Loucy (cell line): ENCODE results near the gene LAMB1.

Source experiments
- H2AFZ ChIP-seq: fragments of 200-600 bp; sonication (generic); 2 replicates; pipeline ENCODE4 v1.6.0; 2016; ENCODE audit warnings: antibody characterized with exemption, mild to moderate bottlenecking, low read length, moderate library complexity
- H3F3A ChIP-seq: fragments of 200-600 bp; 2 replicates; pipeline ENCODE4 v1.6.0; 2016; ENCODE audit warnings: antibody characterized with exemption, low read depth, mild to moderate bottlenecking
- H3K27me3 ChIP-seq: fragments of 200-600 bp; sonication (generic); 2 replicates; pipeline ENCODE4 v1.6.1; 2014; ENCODE audit warnings: low read length, mild to moderate bottlenecking; ENCODE audit not compliant: insufficient read depth, poor library complexity, severe bottlenecking
- H3K36me3 ChIP-seq: fragments of 200-600 bp; sonication (generic); 2 replicates; pipeline ENCODE4 v1.6.1; 2016; ENCODE audit warnings: low read length; ENCODE audit not compliant: insufficient read depth
- H3K4me1 ChIP-seq: fragments of 200-600 bp; sonication (generic); 2 replicates; pipeline ENCODE4 v1.5.1; 2014; ENCODE audit warnings: low read length, mild to moderate bottlenecking; ENCODE audit not compliant: insufficient read depth, poor library complexity, severe bottlenecking
- H3K4me2 ChIP-seq: fragments of 200-600 bp; sonication (generic); 2 replicates; pipeline ENCODE4 v1.6.0; 2014; ENCODE audit warnings: antibody characterized with exemption, low read length, low read depth, mild to moderate bottlenecking; ENCODE audit not compliant: poor library complexity, severe bottlenecking
- H3K4me3 ChIP-seq: fragments of 200-600 bp; sonication (generic); 2 replicates; pipeline ENCODE4 v1.5.1; 2014; ENCODE audit warnings: low read length, mild to moderate bottlenecking, mixed read lengths; ENCODE audit not compliant: poor library complexity, severe bottlenecking
- H3K79me2 ChIP-seq: fragments of 200-600 bp; sonication (generic); 2 replicates; pipeline ENCODE4 v1.6.1; 2014; ENCODE audit warnings: low read length; ENCODE audit not compliant: insufficient read depth
- H3K9ac ChIP-seq: fragments of 200-600 bp; sonication (generic); 2 replicates; pipeline ENCODE4 v1.6.0; 2014; ENCODE audit warnings: mild to moderate bottlenecking, low read depth, low read length, moderate library complexity; ENCODE audit not compliant: poor library complexity, severe bottlenecking
- H3K9me2 ChIP-seq: fragments of 200-600 bp; sonication (generic); replicated peaks from 2 replicates; pipeline ENCODE4 v1.6.1; 2016; ENCODE audit warnings: low read depth, low read length, mixed read lengths
- H3K9me3 ChIP-seq: fragments of 200-600 bp; sonication (generic); 2 replicates; pipeline ENCODE4 v1.6.1; 2014; ENCODE audit warnings: mild to moderate bottlenecking, antibody characterized with exemption, low read length, low read depth; ENCODE audit not compliant: insufficient read depth
- H4K20me1 ChIP-seq: fragments of 200-600 bp; sonication (generic); 2 replicates; pipeline ENCODE4 v1.6.0; 2014; ENCODE audit warnings: antibody characterized with exemption, low read length, mild to moderate bottlenecking; ENCODE audit not compliant: insufficient read depth, poor library complexity, severe bottlenecking
- EZH2phosphoT487 ChIP-seq: fragments of 200-600 bp; IDR thresholded peaks from 2 replicates; pipeline ENCODE4 v1.6.1; 2018; ENCODE audit warnings: antibody characterized with exemption, mild to moderate bottlenecking, moderate library complexity, borderline replicate concordance
- TF ChIP-seq, protein P1 (sequence below): fragments of 200-600 bp; sonication (generic); conservative IDR thresholded peaks from 2 replicates; pipeline ENCODE4 v1.5.1; 2014; ENCODE audit warnings: mild to moderate bottlenecking, antibody characterized with exemption, low read length

LAMB1 gene

DNA sequence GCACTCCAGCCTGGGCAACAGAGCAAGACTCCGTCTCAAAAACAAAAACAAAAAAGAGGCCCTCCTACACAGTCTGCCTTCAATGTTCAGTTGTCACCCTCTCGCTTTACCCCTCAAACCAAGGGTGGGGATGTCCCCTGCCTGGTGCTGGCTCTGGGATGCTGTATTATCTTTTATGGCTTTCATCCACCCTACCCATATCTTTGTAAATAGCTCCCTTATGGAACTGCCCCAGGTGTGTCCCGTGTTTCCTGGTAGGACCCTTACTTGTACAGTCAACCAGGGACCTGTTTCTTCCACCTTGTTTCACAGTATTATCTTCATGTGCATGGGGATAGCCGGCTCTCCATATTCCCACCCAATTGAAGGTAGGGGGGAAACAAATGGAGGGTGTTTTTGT, 15.7 kb upstream of the LAMB1 start:
- no peaks in the 10 kb centered on the region for H3F3A ChIP-seq
- H3K4me3 ChIP-seq = no peak overlapping the region
- H3K4me2 ChIP-seq = no peak overlapping the region
- H2AFZ ChIP-seq = no peak overlapping the region
- no peaks in the 10 kb centered on the region for H4K20me1 ChIP-seq
- no peaks in the 10 kb centered on the region for H3K9me3 ChIP-seq
- no peaks in the 10 kb centered on the region for H3K79me2 ChIP-seq
- TF ChIP-seq EZH2phosphoT487 = no peak
- TF ChIP-seq, protein P1, sequence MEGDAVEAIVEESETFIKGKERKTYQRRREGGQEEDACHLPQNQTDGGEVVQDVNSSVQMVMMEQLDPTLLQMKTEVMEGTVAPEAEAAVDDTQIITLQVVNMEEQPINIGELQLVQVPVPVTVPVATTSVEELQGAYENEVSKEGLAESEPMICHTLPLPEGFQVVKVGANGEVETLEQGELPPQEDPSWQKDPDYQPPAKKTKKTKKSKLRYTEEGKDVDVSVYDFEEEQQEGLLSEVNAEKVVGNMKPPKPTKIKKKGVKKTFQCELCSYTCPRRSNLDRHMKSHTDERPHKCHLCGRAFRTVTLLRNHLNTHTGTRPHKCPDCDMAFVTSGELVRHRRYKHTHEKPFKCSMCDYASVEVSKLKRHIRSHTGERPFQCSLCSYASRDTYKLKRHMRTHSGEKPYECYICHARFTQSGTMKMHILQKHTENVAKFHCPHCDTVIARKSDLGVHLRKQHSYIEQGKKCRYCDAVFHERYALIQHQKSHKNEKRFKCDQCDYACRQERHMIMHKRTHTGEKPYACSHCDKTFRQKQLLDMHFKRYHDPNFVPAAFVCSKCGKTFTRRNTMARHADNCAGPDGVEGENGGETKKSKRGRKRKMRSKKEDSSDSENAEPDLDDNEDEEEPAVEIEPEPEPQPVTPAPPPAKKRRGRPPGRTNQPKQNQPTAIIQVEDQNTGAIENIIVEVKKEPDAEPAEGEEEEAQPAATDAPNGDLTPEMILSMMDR = no peak
- H3K9ac ChIP-seq = no peak overlapping the region
- H3K4me1 ChIP-seq = no peaks in the 10 kb centered on the region
- no peaks in the 10 kb centered on the region for H3K27me3 ChIP-seq
- no peaks in the 10 kb centered on the region for H3K36me3 ChIP-seq
- no peaks in the 10 kb centered on the region for H3K9me2 ChIP-seq

DNA sequence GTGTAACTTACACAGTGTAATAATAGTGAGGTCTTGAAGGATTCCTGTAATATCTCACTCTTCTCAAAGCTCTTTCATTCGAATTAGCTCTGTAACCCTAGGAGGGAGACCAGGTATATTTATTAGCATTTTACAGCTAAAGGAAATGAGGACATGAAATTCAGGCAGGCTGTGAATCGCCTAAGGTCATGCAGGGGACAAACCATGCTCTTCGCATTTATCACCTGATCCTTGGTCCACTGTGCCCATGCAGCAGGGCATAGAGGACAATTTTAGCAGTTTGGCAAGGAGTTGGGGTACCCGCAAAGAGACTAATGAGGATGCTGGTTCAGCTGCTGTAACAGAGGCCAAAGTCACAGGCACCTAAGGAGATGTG, 14.8 kb upstream of the LAMB1 start:
- H3K9me3 ChIP-seq = no peaks in the 10 kb centered on the region
- TF ChIP-seq, protein P1 = no peak
- no peak for TF ChIP-seq EZH2phosphoT487
- H3K4me1 ChIP-seq = no peaks in the 10 kb centered on the region
- no peak overlapping the region for H3K4me3 ChIP-seq
- H3K9ac ChIP-seq = no peak overlapping the region
- H3K36me3 ChIP-seq = no peaks in the 10 kb centered on the region
- H3K9me2 ChIP-seq = no peaks in the 10 kb centered on the region
- no peaks in the 10 kb centered on the region for H4K20me1 ChIP-seq
- no peak overlapping the region for H2AFZ ChIP-seq
- H3F3A ChIP-seq = no peaks in the 10 kb centered on the region
- H3K27me3 ChIP-seq = no peaks in the 10 kb centered on the region
- no peaks in the 10 kb centered on the region for H3K79me2 ChIP-seq
- no peak overlapping the region for H3K4me2 ChIP-seq

DNA sequence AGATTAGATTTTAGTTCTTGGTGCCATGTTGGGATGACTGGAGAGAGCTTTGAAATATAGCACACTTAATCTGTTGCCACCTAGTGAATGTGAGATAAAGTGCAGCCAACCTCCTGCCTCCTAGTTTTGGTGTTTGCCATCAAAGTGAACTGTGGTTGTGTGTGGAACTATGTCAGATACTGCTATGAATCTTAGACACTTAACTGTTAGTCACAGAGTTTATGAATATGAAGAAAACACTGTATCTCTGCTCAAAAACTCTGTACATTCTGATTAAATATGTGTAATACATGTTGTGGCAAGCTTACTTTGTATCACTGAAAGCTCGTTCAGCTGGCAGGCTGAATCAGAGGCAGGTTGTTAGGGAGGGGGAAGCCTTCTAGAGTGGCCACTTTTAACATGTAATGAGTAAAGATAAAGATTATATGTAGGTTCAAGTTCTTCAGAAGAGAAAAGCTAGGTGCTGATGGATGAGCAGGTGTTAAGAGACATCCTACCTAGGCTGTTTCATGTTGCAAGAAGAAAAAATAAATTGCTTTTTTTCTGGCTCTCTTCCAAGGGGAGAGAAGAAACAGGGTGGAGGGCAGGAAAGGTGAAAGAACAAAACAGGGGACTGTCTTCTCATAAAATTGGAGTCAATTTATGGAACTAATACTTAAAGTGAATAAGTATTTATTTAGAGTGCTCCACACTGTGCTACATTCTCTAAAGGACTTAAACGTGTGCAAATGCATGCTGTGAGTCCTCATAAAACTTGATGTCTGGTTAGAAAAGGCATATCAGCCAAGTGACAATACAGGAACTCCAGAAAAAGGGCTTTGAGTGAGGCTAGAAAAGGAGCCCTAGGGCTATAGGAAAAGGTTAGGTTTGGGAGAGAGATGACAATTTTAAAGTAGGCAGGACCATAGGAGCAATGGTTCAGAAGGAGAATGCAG, 14.1 kb upstream of the LAMB1 start:
- Histone ChIP-seq H3K4me2 (no peak overlapping the region), H3K27me3 (no peaks in the 10 kb centered on the region)

More for the DNA sequence above, 14.1 kb upstream of the LAMB1 start:
- H3F3A ChIP-seq = no peaks in the 10 kb centered on the region
- no peaks in the 10 kb centered on the region for H3K4me1 ChIP-seq
- no peaks in the 10 kb centered on the region for H3K9me2 ChIP-seq
- H3K4me3 ChIP-seq = no peak overlapping the region
- no peaks in the 10 kb centered on the region for H4K20me1 ChIP-seq
- TF ChIP-seq, protein P1 = peak; percentile 61
- TF ChIP-seq EZH2phosphoT487 = no peak
- no peaks in the 10 kb centered on the region for H3K9me3 ChIP-seq
- peak overlapping the region; percentile 11; the same call in 1 of the 2 replicates for H2AFZ ChIP-seq
- no peak overlapping the region for H3K9ac ChIP-seq
- H3K36me3 ChIP-seq = no peaks in the 10 kb centered on the region
- no peaks in the 10 kb centered on the region for H3K79me2 ChIP-seq
